ENCODE measurements around the gene C6orf52.

DNA sequence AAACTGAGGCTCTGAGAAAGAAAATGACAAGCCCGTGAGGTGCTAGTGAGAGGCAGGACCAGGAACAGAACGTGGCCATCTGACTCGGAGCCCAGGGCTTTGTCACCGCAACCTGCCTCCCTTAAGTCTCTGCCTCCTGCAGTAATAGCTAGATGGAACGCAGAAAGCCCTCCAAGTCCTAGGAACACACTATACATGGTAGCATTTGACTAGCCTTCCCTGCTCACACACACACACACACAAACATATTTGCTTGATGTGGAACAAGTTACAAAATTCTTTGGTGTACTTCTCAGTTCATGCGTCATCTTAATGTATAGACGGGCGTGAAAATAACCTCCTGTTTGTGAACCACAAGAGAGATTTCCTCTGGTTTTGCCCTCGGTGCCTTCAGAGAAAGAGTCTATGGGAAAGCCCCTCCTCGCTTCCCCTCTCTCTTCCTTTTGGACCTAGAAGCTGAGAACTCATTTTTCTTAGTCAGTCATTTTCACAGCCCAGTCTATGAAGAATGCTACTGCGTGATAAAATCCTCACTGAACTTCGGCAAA lies 38.8 kb downstream of the C6orf52 start:
- TF ChIP-seq, protein P1, sequence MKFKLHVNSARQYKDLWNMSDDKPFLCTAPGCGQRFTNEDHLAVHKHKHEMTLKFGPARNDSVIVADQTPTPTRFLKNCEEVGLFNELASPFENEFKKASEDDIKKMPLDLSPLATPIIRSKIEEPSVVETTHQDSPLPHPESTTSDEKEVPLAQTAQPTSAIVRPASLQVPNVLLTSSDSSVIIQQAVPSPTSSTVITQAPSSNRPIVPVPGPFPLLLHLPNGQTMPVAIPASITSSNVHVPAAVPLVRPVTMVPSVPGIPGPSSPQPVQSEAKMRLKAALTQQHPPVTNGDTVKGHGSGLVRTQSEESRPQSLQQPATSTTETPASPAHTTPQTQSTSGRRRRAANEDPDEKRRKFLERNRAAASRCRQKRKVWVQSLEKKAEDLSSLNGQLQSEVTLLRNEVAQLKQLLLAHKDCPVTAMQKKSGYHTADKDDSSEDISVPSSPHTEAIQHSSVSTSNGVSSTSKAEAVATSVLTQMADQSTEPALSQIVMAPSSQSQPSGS (tag by site-specific recombination; IDR thresholded peaks at IDR 0.05; ENCODE audit: low read depth): no peak
- TF ChIP-seq, protein P2, sequence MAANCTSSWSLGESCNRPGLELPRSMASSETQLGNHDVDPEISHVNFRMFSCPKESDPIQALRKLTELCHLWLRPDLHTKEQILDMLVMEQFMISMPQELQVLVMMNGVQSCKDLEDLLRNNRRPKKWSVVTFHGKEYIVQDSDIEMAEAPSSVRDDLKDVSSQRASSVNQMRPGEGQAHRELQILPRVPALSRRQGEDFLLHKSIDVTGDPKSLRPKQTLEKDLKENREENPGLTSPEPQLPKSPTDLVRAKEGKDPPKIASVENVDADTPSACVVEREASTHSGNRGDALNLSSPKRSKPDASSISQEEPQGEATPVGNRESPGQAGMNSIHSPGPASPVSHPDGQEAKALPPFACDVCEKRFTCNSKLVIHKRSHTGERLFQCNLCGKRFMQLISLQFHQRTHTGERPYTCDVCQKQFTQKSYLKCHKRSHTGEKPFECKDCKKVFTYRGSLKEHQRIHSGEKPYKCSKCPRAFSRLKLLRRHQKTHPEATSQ (tag by site-specific recombination; IDR thresholded peaks at IDR 0.05): no peak
- no peak for TF ChIP-seq BCL11A (tag by site-specific recombination; IDR thresholded peaks at IDR 0.05; ENCODE audit: low read depth)
- TF ChIP-seq, protein P3, sequence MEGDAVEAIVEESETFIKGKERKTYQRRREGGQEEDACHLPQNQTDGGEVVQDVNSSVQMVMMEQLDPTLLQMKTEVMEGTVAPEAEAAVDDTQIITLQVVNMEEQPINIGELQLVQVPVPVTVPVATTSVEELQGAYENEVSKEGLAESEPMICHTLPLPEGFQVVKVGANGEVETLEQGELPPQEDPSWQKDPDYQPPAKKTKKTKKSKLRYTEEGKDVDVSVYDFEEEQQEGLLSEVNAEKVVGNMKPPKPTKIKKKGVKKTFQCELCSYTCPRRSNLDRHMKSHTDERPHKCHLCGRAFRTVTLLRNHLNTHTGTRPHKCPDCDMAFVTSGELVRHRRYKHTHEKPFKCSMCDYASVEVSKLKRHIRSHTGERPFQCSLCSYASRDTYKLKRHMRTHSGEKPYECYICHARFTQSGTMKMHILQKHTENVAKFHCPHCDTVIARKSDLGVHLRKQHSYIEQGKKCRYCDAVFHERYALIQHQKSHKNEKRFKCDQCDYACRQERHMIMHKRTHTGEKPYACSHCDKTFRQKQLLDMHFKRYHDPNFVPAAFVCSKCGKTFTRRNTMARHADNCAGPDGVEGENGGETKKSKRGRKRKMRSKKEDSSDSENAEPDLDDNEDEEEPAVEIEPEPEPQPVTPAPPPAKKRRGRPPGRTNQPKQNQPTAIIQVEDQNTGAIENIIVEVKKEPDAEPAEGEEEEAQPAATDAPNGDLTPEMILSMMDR (tag by site-specific recombination; IDR thresholded peaks at IDR 0.05): no peak
- no peak for TF ChIP-seq ZNF324 (tag by site-specific recombination; IDR thresholded peaks at IDR 0.05)
- no peak for TF ChIP-seq TCF7L2 (IDR thresholded peaks at IDR 0.05; ENCODE audit: borderline replicate concordance, low read depth, low read length)
- no peak for TF ChIP-seq YY1 (tag by site-specific recombination; IDR thresholded peaks at IDR 0.05)
- no peak for TF ChIP-seq ZIC2 (tag by site-specific recombination; IDR thresholded peaks at IDR 0.05)
- TF ChIP-seq ZSCAN23 (tag by site-specific recombination; IDR thresholded peaks at IDR 0.05): no peak
- TF ChIP-seq TRIM28 (IDR thresholded peaks at IDR 0.05; ENCODE audit: borderline replicate concordance, low read length): no peak
- TF ChIP-seq ZNF416 (tag by site-specific recombination; IDR thresholded peaks at IDR 0.05): no peak
- TF ChIP-seq ZNF10 (tag by site-specific recombination; IDR thresholded peaks at IDR 0.05): no peak
